Effector memory CD4-positive, alpha-beta T cell (primary cell): Measurements from ENCODE around the gene ZSCAN20.

ENCODE experiments used
- DNase-seq, 3 donors: peaks; one replicate each; pipeline ENCODE4 v3.0.0-alpha.2; 2020
- H3K27ac ChIP-seq: 2 replicates; pipeline ENCODE4 v1.7.0; 2013; ENCODE audit warnings: mild to moderate bottlenecking, low read length, moderate library complexity; ENCODE audit not compliant: insufficient read depth, poor library complexity, severe bottlenecking
- H3K27me3 ChIP-seq: replicated peaks from 2 replicates; pipeline ENCODE4 v1.7.0; 2013; ENCODE audit warnings: mild to moderate bottlenecking, low read length; ENCODE audit not compliant: insufficient read depth, control insufficient read depth, poor library complexity, severe bottlenecking
- H3K36me3 ChIP-seq: 2 replicates; pipeline ENCODE4 v1.7.0; 2013; ENCODE audit warnings: mild to moderate bottlenecking, low read length, moderate library complexity; ENCODE audit not compliant: control insufficient read depth, insufficient read depth
- H3K4me1 ChIP-seq: 2 replicates; pipeline ENCODE4 v1.7.0; 2013; ENCODE audit warnings: low read length, mild to moderate bottlenecking; ENCODE audit not compliant: control insufficient read depth, insufficient read depth, poor library complexity, severe bottlenecking
- H3K4me3 ChIP-seq: 2 replicates; pipeline ENCODE4 v1.7.0; 2013; ENCODE audit warnings: low read length, low read depth, mild to moderate bottlenecking; ENCODE audit not compliant: insufficient read depth, poor library complexity, severe bottlenecking
- H3K9me3 ChIP-seq: 2 replicates; pipeline ENCODE4 v1.7.0; 2013; ENCODE audit warnings: mild to moderate bottlenecking, low read length, moderate library complexity; ENCODE audit not compliant: control insufficient read depth
- total RNA-seq, 3 donors: gene quantifications; one replicate each; lab custom pipeline; 2026; lab: John Stamatoyannopoulos, UW

The ZSCAN20 gene
- total RNA-seq: 2.8 to 6.4 (median 4.1) reads per million in 3 donors

- Histone ChIP-seq H3K27me3 (no peaks in the 10 kb centered on the region), H3K4me3 (peak within 1 kb of the TSS; percentile 53), H3K27ac (peak within 1 kb of the TSS; percentile 50), H3K4me1 (no peaks in the 10 kb centered on the region), H3K36me3 (no peaks in the 10 kb centered on the region), H3K9me3 (no peaks in the 10 kb centered on the region)
- peak; percentile 60 to 70 (median 70) for DNase-seq
Measured at GRCh38 chr1:33472269-33472980, at the start of gene ZSCAN20. Gene ZSCAN20, plus strand, starts transcription at chr1:33472645. Its CDS starts 6,644 bp downstream, at chr1:33479289.

GRCh38 chr1:33424205-33424604 lies 48.2 kb upstream of the ZSCAN20 start:
- Histone ChIP-seq H3K27me3 (peaks cover 4% of the 10 kb centered on the region), H3K9me3 (no peaks in the 10 kb centered on the region), H3K4me3 (no peak overlapping the region), H3K27ac (no peak overlapping the region), H3K4me1 (no peaks in the 10 kb centered on the region), H3K36me3 (no peaks in the 10 kb centered on the region)
- no peak for DNase-seq

- H3K4me1 ChIP-seq: no peaks in the 10 kb centered on the region
- H3K27ac ChIP-seq: no peak overlapping the region
Measured at GRCh38 chr1:33424610-33425009, 47.8 kb upstream of the ZSCAN20 start.

GRCh38 chr1:33425900-33426299 lies 46.5 kb upstream of the ZSCAN20 start:
- Histone ChIP-seq H3K4me1 (peaks cover 4% of the 10 kb centered on the region), H3K4me3 (no peak overlapping the region), H3K27ac (no peak overlapping the region), H3K36me3 (no peaks in the 10 kb centered on the region), H3K27me3 (peaks cover 4% of the 10 kb centered on the region), H3K9me3 (no peaks in the 10 kb centered on the region)
- DNase-seq: no peak

More at GRCh38 chr1:33424610-33425009, 47.8 kb upstream of the ZSCAN20 start:
- peaks cover 4% of the 10 kb centered on the region for H3K27me3 ChIP-seq
- no peak overlapping the region for H3K4me3 ChIP-seq
- H3K36me3 ChIP-seq: no peaks in the 10 kb centered on the region
- H3K9me3 ChIP-seq: no peaks in the 10 kb centered on the region
- no peak for DNase-seq

GRCh38 chr1:33426916-33427315 lies 45.5 kb upstream of the ZSCAN20 start:
- peaks cover 7% of the 10 kb centered on the region for H3K4me1 ChIP-seq
- H3K9me3 ChIP-seq: no peaks in the 10 kb centered on the region
- no peak overlapping the region for H3K4me3 ChIP-seq
- no peaks in the 10 kb centered on the region for H3K36me3 ChIP-seq
- H3K27me3 ChIP-seq: peaks cover 4% of the 10 kb centered on the region
- H3K27ac ChIP-seq: no peak overlapping the region
- DNase-seq: no peak

- Histone ChIP-seq H3K9me3 (no peaks in the 10 kb centered on the region), H3K4me3 (no peak overlapping the region), H3K27ac (no peak overlapping the region), H3K4me1 (peaks cover 7% of the 10 kb centered on the region), H3K27me3 (no peaks in the 10 kb centered on the region), H3K36me3 (no peaks in the 10 kb centered on the region)
- no peak for DNase-seq
Measured at GRCh38 chr1:33428661-33429060, 43.8 kb upstream of the ZSCAN20 start.

GRCh38 chr1:33429332-33429731 lies 43.1 kb upstream of the ZSCAN20 start:
- no peak for DNase-seq
- Histone ChIP-seq H3K36me3 (no peaks in the 10 kb centered on the region), H3K4me3 (no peak overlapping the region), H3K27me3 (no peaks in the 10 kb centered on the region), H3K9me3 (no peaks in the 10 kb centered on the region), H3K4me1 (peaks cover 7% of the 10 kb centered on the region), H3K27ac (no peak overlapping the region)

- no peaks in the 10 kb centered on the region for H3K36me3 ChIP-seq
- H3K9me3 ChIP-seq: no peaks in the 10 kb centered on the region
- peak overlapping the region; percentile 55 for H3K4me3 ChIP-seq
- peak in 1 of 3 donors; percentile 5 for DNase-seq
- no peaks in the 10 kb centered on the region for H3K27me3 ChIP-seq
- peaks cover 7% of the 10 kb centered on the region for H3K4me1 ChIP-seq
- H3K27ac ChIP-seq: peak overlapping the region; percentile 40
Measured at GRCh38 chr1:33429856-33430691, 42.4 kb upstream of the ZSCAN20 start.

- Histone ChIP-seq H3K36me3 (no peaks in the 10 kb centered on the region), H3K9me3 (no peaks in the 10 kb centered on the region), H3K4me1 (peaks cover 7% of the 10 kb centered on the region), H3K27me3 (no peaks in the 10 kb centered on the region), H3K27ac (peak within 1 kb of the TSS; percentile 40), H3K4me3 (peak within 1 kb of the TSS; percentile 55)
- peak; percentile 89 to 90 (median 89) for DNase-seq
Measured at GRCh38 chr1:33430692-33431593, 41.5 kb upstream of the ZSCAN20 start, which contains the start of gene PHC2. Gene PHC2, minus strand, starts transcription at chr1:33431095. Its CDS starts 55,556 bp downstream, at chr1:33375539.
